Measurements from ENCODE around the gene HELZ. TPM values are rescaled to one million over a fixed set of nuclear protein-coding genes. Genes with fewer than 3 reads are reported as not detected.
"Not testable (repeated sequence)": the region's sequence is repeated elsewhere in the genome, so short reads cannot be mapped to it uniquely, and the experiment has no call there.

The HELZ gene
- total RNA-seq, 1 donor from 2014 or later: 86.6 TPM

DNA sequence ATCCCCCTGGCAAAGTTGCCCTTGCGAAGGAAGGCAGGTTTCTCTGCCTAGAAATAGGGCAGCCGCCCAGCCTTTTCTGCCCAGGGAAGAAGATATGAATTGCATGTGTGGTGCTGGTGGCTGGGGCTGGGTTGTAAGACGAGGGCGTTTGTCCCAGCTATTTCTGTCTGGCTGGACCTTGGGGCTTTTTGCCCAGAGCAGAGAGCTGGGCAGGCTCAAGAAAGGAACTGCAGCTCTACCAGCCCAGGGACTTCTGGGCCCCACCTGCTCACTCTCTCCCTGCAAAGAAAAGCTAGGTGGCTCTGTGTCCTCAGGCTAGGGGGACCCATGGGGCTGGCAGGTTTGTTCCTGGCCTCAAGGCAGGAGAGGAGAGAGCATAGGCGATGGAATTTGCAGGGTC lies 200.1 kb downstream of the HELZ start:
- Mint-ChIP-seq H3K27ac (no peak overlapping the region), H3K36me3 (peaks cover 8% of the 10 kb centered on the region), H3K27me3 (ENCODE audit: low read depth) (peaks cover 3% of the 10 kb centered on the region), H3K9me3 (peaks cover 23% of the 10 kb centered on the region), H3K4me3 (no peak overlapping the region), H3K4me1 (no peaks in the 10 kb centered on the region)
- TF ChIP-seq, protein P1, sequence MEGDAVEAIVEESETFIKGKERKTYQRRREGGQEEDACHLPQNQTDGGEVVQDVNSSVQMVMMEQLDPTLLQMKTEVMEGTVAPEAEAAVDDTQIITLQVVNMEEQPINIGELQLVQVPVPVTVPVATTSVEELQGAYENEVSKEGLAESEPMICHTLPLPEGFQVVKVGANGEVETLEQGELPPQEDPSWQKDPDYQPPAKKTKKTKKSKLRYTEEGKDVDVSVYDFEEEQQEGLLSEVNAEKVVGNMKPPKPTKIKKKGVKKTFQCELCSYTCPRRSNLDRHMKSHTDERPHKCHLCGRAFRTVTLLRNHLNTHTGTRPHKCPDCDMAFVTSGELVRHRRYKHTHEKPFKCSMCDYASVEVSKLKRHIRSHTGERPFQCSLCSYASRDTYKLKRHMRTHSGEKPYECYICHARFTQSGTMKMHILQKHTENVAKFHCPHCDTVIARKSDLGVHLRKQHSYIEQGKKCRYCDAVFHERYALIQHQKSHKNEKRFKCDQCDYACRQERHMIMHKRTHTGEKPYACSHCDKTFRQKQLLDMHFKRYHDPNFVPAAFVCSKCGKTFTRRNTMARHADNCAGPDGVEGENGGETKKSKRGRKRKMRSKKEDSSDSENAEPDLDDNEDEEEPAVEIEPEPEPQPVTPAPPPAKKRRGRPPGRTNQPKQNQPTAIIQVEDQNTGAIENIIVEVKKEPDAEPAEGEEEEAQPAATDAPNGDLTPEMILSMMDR (IDR thresholded peaks at IDR 0.05; ENCODE audit: unreplicated experiment): no peak
- no peak for DNase-seq (ENCODE audit: low spot score in 2 of 2, unreplicated experiment in 2 of 2)

DNA sequence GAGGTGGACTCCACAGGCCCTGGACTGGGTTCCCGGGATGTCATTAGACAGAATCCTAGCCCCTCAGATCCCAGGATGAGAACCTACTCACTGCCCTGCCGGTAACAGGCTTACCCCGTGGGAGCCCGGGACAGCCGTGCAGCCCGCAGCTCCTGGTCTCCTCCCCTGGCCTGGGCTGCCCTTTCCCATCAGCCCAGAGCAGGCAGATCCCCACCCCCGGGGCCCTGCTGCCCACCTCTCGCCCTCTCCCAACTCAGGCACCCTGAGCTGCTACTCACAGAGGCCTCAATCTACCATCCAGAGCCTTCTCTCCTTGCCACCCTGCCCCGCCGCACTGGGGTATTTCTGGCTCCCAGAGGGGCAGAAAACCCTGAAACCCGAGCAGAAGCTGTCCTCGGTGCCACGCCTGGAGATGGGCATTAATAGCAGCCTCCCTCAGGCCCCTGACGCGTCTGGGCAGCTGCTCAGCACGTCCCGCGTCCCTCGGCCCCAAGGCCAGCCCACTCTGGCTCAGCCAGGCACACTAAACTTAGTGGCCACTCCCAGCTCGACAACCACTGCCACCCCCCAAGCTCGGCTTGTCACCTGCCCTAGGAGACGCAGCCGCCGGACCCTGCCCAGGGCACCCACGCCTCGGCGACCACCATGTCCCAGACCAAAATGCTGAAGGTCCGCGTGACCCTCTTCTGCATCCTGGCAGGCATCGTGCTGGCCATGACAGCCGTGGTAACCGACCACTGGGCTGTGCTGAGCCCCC lies 200.8 kb downstream of the HELZ start, which contains the start of gene CACNG1:
TSS of gene CACNG1 (plus strand) at position 539 of the 757 bp plus-strand sequence. CDS start at position 646, 107 bp downstream.
- DNase-seq (ENCODE audit: low spot score in 2 of 2, unreplicated experiment in 2 of 2): no peak
- no peak within 1 kb of the TSS for H3K27ac Mint-ChIP-seq
- H3K4me3 Mint-ChIP-seq: no peak within 1 kb of the TSS
- peaks cover 23% of the 10 kb centered on the region for H3K9me3 Mint-ChIP-seq
- H3K36me3 Mint-ChIP-seq: peaks cover 8% of the 10 kb centered on the region
- H3K4me1 Mint-ChIP-seq: no peaks in the 10 kb centered on the region
- TF ChIP-seq, protein P1 (IDR thresholded peaks at IDR 0.05; ENCODE audit: unreplicated experiment): no peak
- peaks cover 3% of the 10 kb centered on the region for H3K27me3 Mint-ChIP-seq (ENCODE audit: low read depth)

DNA sequence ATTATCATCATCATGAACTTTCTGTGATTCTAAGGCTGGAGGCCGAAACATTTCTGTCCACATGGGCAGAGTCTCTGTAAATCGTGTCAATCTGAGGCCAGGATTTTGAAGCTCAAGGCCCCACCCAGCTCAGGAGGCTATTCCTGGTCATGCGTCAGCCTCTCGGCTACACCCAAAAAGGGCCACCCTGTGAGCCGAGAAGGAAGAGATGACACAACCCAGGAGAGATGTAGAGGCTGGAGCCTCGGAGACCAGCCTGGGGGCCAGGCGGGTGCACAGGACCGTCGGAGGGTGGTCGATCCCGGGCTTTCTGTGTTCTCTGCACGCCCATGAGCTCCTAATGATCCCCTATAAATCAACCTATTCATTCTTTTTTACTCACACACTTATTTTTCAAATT lies 201.7 kb downstream of the HELZ start:
- H3K4me1 Mint-ChIP-seq: no peaks in the 10 kb centered on the region
- H3K27ac Mint-ChIP-seq: no peak overlapping the region
- H3K9me3 Mint-ChIP-seq: peaks cover 14% of the 10 kb centered on the region
- H3K27me3 Mint-ChIP-seq (ENCODE audit: low read depth): peaks cover 6% of the 10 kb centered on the region
- peaks cover 2% of the 10 kb centered on the region for H3K36me3 Mint-ChIP-seq
- no peak overlapping the region for H3K4me3 Mint-ChIP-seq
- DNase-seq (ENCODE audit: low spot score in 2 of 2, unreplicated experiment in 2 of 2): no peak
- TF ChIP-seq, protein P1 (IDR thresholded peaks at IDR 0.05; ENCODE audit: unreplicated experiment): no peak

DNA sequence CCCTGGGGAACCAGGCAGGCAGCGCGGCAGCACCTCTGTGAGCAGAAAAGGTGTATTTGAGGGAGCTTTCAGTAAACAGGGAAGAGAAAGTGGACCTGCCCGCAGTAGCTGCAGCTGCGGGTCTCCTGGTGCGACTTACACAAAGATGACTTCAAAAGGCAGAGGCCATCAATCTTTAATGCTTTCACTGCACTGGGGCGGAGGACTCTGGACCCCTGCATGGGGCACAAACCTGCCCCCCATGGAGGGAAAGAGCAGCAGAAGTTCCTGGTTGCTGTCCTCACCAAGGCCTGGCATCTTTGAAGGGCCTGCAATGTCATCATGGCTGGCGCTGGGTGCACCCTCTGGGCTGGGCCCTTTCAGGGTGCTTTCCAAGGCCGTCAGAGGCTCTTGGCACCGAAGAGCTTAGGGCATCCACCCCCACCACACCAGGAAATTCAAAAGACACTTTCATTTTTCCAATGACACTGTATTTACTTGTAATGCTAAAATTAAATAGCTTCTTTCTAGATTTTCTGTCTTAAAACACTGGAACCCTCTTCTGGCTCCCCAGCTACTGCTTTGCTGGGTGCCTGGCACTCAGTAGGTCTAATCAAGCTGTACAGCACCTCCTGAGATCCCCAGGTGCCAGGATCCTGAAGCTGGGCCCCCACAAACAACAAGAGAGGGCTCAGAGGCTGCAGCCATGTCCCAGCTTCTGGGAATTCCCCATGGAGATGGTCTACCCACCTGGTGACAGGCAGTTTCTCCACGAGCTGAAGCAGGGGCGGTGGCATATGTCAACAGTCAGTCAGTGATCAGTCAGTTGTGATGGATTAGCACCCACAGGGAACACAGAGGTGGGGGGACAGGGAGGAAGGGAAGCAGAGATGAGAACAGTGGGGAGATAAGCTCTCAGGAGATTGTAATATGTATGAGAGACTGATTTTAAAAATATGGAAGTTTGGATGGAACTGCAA lies 202.8 kb downstream of the HELZ start:
- H3K27ac Mint-ChIP-seq: no peak overlapping the region
- peaks cover 6% of the 10 kb centered on the region for H3K27me3 Mint-ChIP-seq (ENCODE audit: low read depth)
- no peak for DNase-seq (ENCODE audit: low spot score in 2 of 2, unreplicated experiment in 2 of 2)
- H3K4me1 Mint-ChIP-seq: no peaks in the 10 kb centered on the region
- H3K36me3 Mint-ChIP-seq: no peaks in the 10 kb centered on the region
- H3K4me3 Mint-ChIP-seq: no peak overlapping the region
- peaks cover 4% of the 10 kb centered on the region for H3K9me3 Mint-ChIP-seq
- TF ChIP-seq, protein P1 (IDR thresholded peaks at IDR 0.05; ENCODE audit: unreplicated experiment): no peak

DNA sequence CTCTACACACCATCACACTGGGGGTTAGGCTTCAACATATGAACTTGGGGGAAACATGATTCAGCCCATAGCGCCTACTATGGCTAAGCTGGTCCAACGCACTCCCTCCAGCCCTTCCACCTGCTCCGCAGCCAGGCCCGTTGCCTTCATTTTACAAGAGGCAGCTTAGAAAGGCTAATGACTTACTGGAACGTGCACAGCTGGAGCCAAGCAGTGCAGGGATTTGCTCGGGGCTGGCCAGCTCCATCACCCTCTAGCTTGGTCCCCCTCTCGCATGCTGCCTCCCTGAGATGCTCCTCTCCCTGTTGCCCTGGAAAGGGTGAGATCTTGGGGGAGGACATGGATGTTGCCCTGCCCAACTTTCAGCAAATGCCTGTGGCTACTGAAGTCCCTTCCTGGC lies 203.5 kb downstream of the HELZ start:
- H3K36me3 Mint-ChIP-seq: no peaks in the 10 kb centered on the region
- DNase-seq (ENCODE audit: low spot score in 2 of 2, unreplicated experiment in 2 of 2): no peak
- H3K4me3 Mint-ChIP-seq: no peak overlapping the region
- no peaks in the 10 kb centered on the region for H3K9me3 Mint-ChIP-seq
- peaks cover 6% of the 10 kb centered on the region for H3K27me3 Mint-ChIP-seq (ENCODE audit: low read depth)
- TF ChIP-seq, protein P1 (IDR thresholded peaks at IDR 0.05; ENCODE audit: unreplicated experiment): no peak
- no peaks in the 10 kb centered on the region for H3K4me1 Mint-ChIP-seq
- H3K27ac Mint-ChIP-seq: no peak overlapping the region

DNA sequence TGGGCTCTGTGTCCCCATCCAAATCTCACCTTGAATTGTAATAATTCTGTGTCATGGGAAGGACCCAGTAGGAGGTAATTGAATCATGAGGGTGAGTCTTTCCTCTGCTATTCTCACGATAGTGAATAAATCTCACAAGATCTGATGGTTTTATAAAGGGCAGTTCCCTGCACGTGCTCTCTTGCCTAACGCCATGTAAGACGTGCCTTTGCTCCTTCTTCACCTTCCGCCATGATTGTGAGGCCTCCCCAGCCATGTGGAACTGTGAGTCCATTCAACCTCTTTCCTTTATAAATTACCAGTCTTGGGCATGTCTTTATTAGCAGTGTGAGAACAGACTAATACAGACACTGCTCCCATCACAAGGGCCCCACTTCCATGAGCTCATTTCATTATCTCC lies 203.9 kb downstream of the HELZ start:
- H3K4me1 Mint-ChIP-seq; DNase-seq (ENCODE audit: low spot score in 2 of 2, unreplicated experiment in 2 of 2); H3K27ac Mint-ChIP-seq; H3K9me3 Mint-ChIP-seq; H3K4me3 Mint-ChIP-seq; H3K27me3 Mint-ChIP-seq (ENCODE audit: low read depth); H3K36me3 Mint-ChIP-seq: not testable (repeated sequence)
